GM12875 (cell line): Measurements from ENCODE around the gene CLUH.

ENCODE experiments used
- H3K4me3 ChIP-seq: one replicate; pipeline ENCODE4 v1.5.1; 2011; ENCODE audit warnings: low read depth, low read length, control low read depth
- CTCF ChIP-seq: IDR thresholded peaks from 2 replicates; pipeline ENCODE4 v1.5.1; 2011; ENCODE audit warnings: low read depth, mild to moderate bottlenecking, control low read depth, inconsistent platforms, low read length, moderate library complexity, borderline replicate concordance; ENCODE audit not compliant: insufficient read depth

CLUH gene

GRCh38 chr17:2695243-2695960 lies 16.2 kb downstream of the CLUH start:
- no peak overlapping the region for H3K4me3 ChIP-seq
- no peak for TF ChIP-seq CTCF

GRCh38 chr17:2694381-2695242 lies 17.0 kb downstream of the CLUH start:
- TF ChIP-seq CTCF = no peak

DNA sequence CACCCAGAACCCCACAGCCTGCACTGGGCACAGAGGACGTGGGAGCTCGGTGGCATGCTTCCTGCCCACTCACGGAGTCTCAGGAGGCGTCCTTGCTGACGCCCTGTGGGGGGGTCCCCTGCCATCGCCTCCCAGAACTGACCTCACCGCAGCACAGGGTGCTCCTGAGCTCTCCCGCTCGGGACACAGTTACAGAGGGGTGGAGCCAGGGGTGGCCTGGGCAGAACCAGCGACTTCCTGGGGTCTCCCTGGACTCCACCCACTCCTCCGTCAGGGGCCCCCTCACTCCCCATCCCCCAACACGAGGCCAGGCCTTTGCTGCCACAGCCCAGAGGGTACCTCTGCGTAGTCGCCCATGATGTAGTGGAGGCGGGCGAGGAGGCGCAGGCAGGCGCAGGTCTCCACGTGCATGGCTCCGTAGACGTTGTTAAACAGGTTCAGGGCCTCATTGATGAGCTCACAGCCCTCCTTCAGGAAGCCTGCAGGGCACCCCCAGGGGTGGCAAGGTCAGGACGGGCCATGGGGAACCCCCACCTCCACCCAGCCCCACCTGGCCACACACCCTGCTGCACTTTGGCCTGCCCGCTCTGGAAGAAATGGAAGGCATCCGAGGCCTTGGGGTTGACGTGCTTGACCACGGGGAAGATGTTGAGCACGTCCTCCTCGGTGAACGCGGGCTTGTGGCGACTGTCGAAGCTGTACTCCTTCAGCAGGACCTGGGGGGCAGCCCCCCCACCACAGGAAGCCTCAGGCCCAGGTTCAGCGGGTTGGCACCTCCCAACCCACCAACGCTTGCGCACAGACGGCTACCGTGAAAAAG lies 17.8 kb downstream of the CLUH start:
- H3K4me3 ChIP-seq = no peak overlapping the region
- TF ChIP-seq CTCF = no peak

More at GRCh38 chr17:2694381-2695242, 17.0 kb downstream of the CLUH start:
- H3K4me3 ChIP-seq = no peak overlapping the region

DNA sequence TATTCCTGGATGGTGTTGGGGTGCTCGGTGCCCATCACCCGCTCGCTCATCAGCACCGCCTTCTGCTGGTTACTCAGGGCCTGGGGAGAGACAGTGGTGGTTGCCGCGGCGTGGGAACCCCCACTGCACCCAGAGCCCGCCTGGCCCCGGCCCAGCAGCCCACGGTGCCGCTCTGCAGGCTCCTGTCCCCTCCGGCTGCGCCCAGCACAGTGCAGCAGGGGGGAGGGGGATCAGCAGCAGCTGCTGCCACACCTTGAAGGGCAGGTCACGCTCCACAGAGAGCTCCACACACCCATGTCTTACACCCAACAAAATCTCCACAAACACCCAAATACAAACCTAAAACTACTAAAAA lies 18.8 kb downstream of the CLUH start:
- no peak overlapping the region for H3K4me3 ChIP-seq
- TF ChIP-seq CTCF = no peak

DNA sequence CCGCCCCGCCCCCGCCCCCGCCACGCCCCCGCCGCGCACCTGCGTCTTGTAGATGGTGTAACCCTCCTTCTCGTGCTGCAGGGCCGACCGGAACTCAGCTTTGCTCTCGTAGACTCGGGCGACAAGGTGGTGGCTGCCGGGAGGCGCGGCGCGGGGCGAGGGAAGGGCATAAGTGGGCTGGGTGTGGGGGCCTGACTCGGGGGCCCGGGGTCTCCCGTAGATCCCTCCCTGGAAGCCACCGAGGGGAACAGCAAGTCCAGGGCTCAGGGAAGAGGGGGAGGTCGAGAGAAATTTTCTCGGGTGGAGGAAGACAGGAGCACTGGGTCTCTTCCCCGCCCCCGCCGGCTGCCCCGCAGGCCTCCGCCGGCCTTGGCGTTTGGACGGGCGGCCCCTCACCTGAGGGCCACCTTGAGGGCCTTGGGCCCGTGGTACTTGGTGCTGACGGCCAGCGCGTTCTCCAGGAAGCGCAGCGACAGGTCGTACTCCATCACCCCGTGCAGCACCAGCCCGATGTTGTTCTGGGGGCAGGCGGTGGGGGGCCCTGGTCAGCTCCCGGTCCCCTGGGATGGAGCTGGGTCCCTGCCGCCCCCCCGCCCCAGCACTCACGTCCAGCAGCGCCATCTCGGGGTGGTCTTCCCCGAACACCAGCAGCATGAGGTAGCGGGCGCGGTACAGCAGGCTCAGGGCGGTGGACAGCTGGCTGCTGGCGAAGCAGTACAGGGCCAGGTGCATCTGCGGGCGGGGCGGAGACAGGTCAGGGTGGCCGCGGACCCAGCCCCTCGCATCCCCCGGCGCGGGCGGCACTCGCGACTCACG lies 19.4 kb downstream of the CLUH start:
- no peak for TF ChIP-seq CTCF
- no peak overlapping the region for H3K4me3 ChIP-seq

DNA sequence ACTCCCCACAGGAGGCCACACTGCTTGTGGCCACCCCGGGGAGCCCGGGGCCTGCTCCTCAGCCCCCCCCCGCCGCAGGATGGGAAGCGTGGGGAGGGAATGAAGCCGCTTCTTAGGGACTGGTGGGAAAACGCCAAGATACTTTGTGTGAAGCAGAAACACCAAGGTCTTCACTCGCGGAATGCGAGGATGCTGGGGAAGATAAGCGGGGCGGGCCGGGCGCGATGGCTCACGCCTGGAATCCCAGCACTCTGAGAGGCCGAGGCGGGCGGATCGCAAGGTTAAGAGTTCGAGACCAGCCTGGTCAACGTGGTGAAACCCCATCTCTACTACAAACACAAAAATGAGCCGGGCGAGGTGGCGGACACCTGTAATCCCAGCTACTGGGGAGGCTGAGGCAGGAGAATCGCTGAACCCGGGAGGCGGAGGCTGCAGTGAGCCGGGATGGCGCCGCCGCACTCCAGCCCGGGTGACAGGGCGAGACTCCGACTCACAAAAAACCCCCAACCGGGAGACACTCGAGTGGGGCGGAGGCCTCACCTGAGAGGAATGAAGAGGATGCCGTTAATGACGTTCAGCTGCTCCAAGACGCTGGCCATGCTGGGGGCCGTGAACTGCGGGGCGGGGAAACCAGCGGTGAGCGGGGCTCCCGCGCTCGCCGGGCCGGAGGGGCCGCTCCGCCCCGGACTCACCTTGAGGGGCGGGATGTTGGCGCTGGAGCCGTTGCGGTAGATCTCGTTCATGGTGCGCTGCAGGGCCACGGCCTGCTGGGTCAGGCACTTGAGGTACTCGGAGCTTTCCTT lies 20.3 kb downstream of the CLUH start:
- no peak overlapping the region for H3K4me3 ChIP-seq
- no peak for TF ChIP-seq CTCF
